IMR-90 (cell line): ENCODE data around the gene PACSIN3. TPM values are rescaled to one million over a fixed set of nuclear protein-coding genes. Genes with fewer than 3 reads are reported as not detected.

Experiments
- ATAC-seq: fragments of 200-7000 bp; cut with Tn5 transposase; 2 replicates; pipeline ENCODE4 v1.9.1; 2020; ENCODE audit warnings: low read depth, mild to moderate bottlenecking, moderate library complexity
- BruUV-seq: library from RNA; stranded (reverse); fragments of 400-500 nt; replicated peaks from 2 replicates; lab custom pipeline; 2021; lab: Mats Ljungman, UMichigan
- CTCF ChIA-PET: fragments of 300-600 bp; formaldehyde crosslinking; extraction: SDS; loops from one replicate; lab custom pipeline; 2021; ENCODE audit warnings: antibody characterized with exemption; lab: Yijun Ruan, JAX
- POLR2A ChIA-PET: fragments of 300-600 bp; sonication (Branson Sonifier 250); formaldehyde crosslinking; loops from one replicate; lab custom pipeline; 2022; ENCODE audit warnings: antibody characterized with exemption; ENCODE audit not compliant: unreplicated experiment; lab: Charles Lee
- DNase-seq: peaks from one replicate; pipeline ENCODE4 v3.0.0; 2013
- H2AFZ ChIP-seq: replicated peaks from 2 replicates; pipeline ENCODE3; 2013; ENCODE audit warnings: low read length, mild to moderate bottlenecking; ENCODE audit not compliant: poor library complexity
- H2AK5ac ChIP-seq: 2 replicates; pipeline ENCODE4 v1.6.1; 2013; ENCODE audit warnings: low read depth, low read length, inconsistent platforms
- H2AK9ac ChIP-seq: replicated peaks from 2 replicates; pipeline ENCODE3; 2013; ENCODE audit warnings: mild to moderate bottlenecking, low read depth, low read length, moderate library complexity; ENCODE audit not compliant: poor library complexity
- H2BK120ac ChIP-seq: 2 replicates; pipeline ENCODE4 v1.6.1; 2013; ENCODE audit warnings: low read depth, low read length, inconsistent platforms
- H2BK15ac ChIP-seq: 3 replicates; pipeline ENCODE4 v1.6.1; 2013; ENCODE audit warnings: low read depth, low read length, inconsistent platforms
- H2BK20ac ChIP-seq: 2 replicates; pipeline ENCODE4 v1.6.1; 2013; ENCODE audit warnings: low read depth, mild to moderate bottlenecking, inconsistent platforms, low read length, moderate library complexity
- H2BK5ac ChIP-seq: 2 replicates; pipeline ENCODE4 v1.6.1; 2013; ENCODE audit warnings: mild to moderate bottlenecking, low read depth, low read length, inconsistent platforms; ENCODE audit not compliant: poor library complexity, severe bottlenecking
- H3K14ac ChIP-seq: replicated peaks from 2 replicates; pipeline ENCODE4 v1.6.1; 2013; ENCODE audit warnings: low read depth, low read length, inconsistent platforms
- H3K18ac ChIP-seq: 2 replicates; pipeline ENCODE4 v1.6.1; 2013; ENCODE audit warnings: low read depth, low read length, control low read depth
- H3K23ac ChIP-seq: 2 replicates; pipeline ENCODE4 v1.6.1; 2013; ENCODE audit warnings: low read depth, low read length, inconsistent platforms
- H3K27ac ChIP-seq: 2 replicates; pipeline ENCODE4 v1.5.1; 2013; ENCODE audit warnings: mild to moderate bottlenecking, control low read depth, low read length; ENCODE audit not compliant: insufficient read depth
- H3K27me3 ChIP-seq: 2 replicates; pipeline ENCODE4 v1.6.1; 2013; ENCODE audit warnings: low read length; ENCODE audit not compliant: control insufficient read depth, insufficient read depth
- H3K36me3 ChIP-seq: 2 replicates; pipeline ENCODE4 v1.6.1; 2013; ENCODE audit warnings: low read length, mixed read lengths; ENCODE audit not compliant: control insufficient read depth, insufficient read depth
- H3K4ac ChIP-seq: 2 replicates; pipeline ENCODE4 v1.6.1; 2013; ENCODE audit warnings: low read depth, low read length, inconsistent platforms
- H3K4me1 ChIP-seq: 2 replicates; pipeline ENCODE4 v1.6.1; 2013; ENCODE audit warnings: low read length, mixed read lengths; ENCODE audit not compliant: control insufficient read depth, insufficient read depth
- H3K4me2 ChIP-seq: 2 replicates; pipeline ENCODE4 v1.6.1; 2013; ENCODE audit warnings: low read depth, mild to moderate bottlenecking, control low read depth, low read length, moderate library complexity
- H3K4me3 ChIP-seq: 2 replicates; pipeline ENCODE4 v1.5.1; 2013; ENCODE audit warnings: low read depth, mild to moderate bottlenecking, control low read depth, low read length, moderate library complexity; ENCODE audit not compliant: insufficient read depth
- H3K56ac ChIP-seq: 2 replicates; pipeline ENCODE4 v1.6.1; 2013; ENCODE audit warnings: low read length, inconsistent platforms; ENCODE audit not compliant: insufficient read depth; ENCODE audit errors: extremely low read depth
- H3K79me1 ChIP-seq, 2 experiments: 2 replicates each; pipeline ENCODE4 v1.6.1; 2013; ENCODE audit warnings: low read length in 2 of 2, inconsistent platforms in 1 of 2, low read depth in 1 of 2
- H3K9ac ChIP-seq: 2 replicates; pipeline ENCODE4 v1.6.1; 2013; ENCODE audit warnings: low read depth, low read length, control low read depth
- H3K9me1 ChIP-seq: 2 replicates; pipeline ENCODE4 v1.6.1; 2013; ENCODE audit warnings: low read length, inconsistent platforms; ENCODE audit not compliant: insufficient read depth
- H3K9me3 ChIP-seq: 2 replicates; pipeline ENCODE4 v1.6.1; 2013; ENCODE audit warnings: low read length; ENCODE audit not compliant: control insufficient read depth, insufficient read depth
- H4K20me1 ChIP-seq: 2 replicates; pipeline ENCODE4 v1.6.1; 2013; ENCODE audit warnings: low read length, inconsistent platforms; ENCODE audit not compliant: insufficient read depth
- H4K5ac ChIP-seq: 2 replicates; pipeline ENCODE4 v1.6.1; 2013; ENCODE audit warnings: mild to moderate bottlenecking, low read depth, low read length, control low read depth
- H4K8ac ChIP-seq, 2 experiments: 2 replicates each; pipeline ENCODE4 v1.6.1; 2013; ENCODE audit warnings: low read depth in 2 of 2, low read length in 2 of 2, control low read depth in 1 of 2, inconsistent platforms in 1 of 2
- H4K91ac ChIP-seq: 2 replicates; pipeline ENCODE4 v1.6.1; 2013; ENCODE audit warnings: low read depth, low read length, inconsistent platforms; ENCODE audit not compliant: insufficient read depth
- BHLHE40 ChIP-seq: fragments of 150-350 bp; IDR thresholded peaks from 2 replicates; pipeline ENCODE4 v1.6.1; 2016; ENCODE audit warnings: mild to moderate bottlenecking, low read depth, low read length
- CHD1 ChIP-seq: IDR thresholded peaks from 2 replicates; pipeline ENCODE4 v1.6.1; 2012; ENCODE audit warnings: low read depth, low read length, improper control_type of control experiment
- FOS ChIP-seq: fragments of 150-350 bp; IDR thresholded peaks from 2 replicates; pipeline ENCODE4 v1.6.1; 2016; ENCODE audit warnings: low read depth, low read length
- MAFK ChIP-seq: IDR thresholded peaks from 2 replicates; pipeline ENCODE4 v1.6.1; 2012; ENCODE audit warnings: low read depth, low read length, improper control_type of control experiment
- MAZ ChIP-seq: IDR thresholded peaks from 2 replicates; pipeline ENCODE4 v1.6.1; 2012; ENCODE audit warnings: low read depth, mild to moderate bottlenecking, low read length, improper control_type of control experiment, moderate library complexity, borderline replicate concordance
- MXI1 ChIP-seq: IDR thresholded peaks from 2 replicates; pipeline ENCODE4 v1.6.1; 2012; ENCODE audit warnings: low read depth, mild to moderate bottlenecking, low read length, moderate library complexity, borderline replicate concordance
- POLR2A ChIP-seq: IDR thresholded peaks from 2 replicates; pipeline ENCODE4 v1.6.1; 2012; ENCODE audit warnings: mild to moderate bottlenecking, low read depth, low read length
- RFX5 ChIP-seq: IDR thresholded peaks from 2 replicates; pipeline ENCODE4 v1.8.0; 2012; ENCODE audit warnings: low read depth, mild to moderate bottlenecking, low read length, moderate library complexity
- SMC3 ChIP-seq: fragments of 150-350 bp; IDR thresholded peaks from 2 replicates; pipeline ENCODE4 v1.6.1; 2016; ENCODE audit warnings: low read depth, mild to moderate bottlenecking, antibody characterized with exemption, low read length, moderate library complexity
- WGBS, 2 experiments: methylation state at CpG; one replicate each; pipeline versions ENCODE4 v1.1.5 to v1.1.7; 2013; ENCODE audit warnings: missing lambda C conversion rate in 2 of 2; ENCODE audit not compliant: insufficient read length in 1 of 2; ENCODE audit errors: extremely low coverage in 2 of 2; 5-methylcytosine and 5-hydroxymethylcytosine counted together
- dilution Hi-C: fragments of 300-500 bp; cut with HindIII; formaldehyde crosslinking; loops from one replicate; pipeline ENCODE4 v1.14.3; 2018; ENCODE audit warnings: low sequenced_read_pairs; ENCODE audit not compliant: unreplicated experiment
- in situ Hi-C: fragments of 300-500 bp; cut with MboI; formaldehyde crosslinking; loops from 3 replicates; pipeline ENCODE4 v1.14.3; 2019; ENCODE audit warnings: low sequenced_read_pairs, inconsistent platforms, mixed read lengths
- intact Hi-C: fragments of 100-400 bp; cut with micrococcal nuclease; formaldehyde crosslinking; loops from 2 replicates; pipeline ENCODE4 v1.10.0; 2022
- polyA plus RNA-seq, 3 experiments: library from polyadenylated mRNA; depleted of rRNA; stranded (reverse); fragments of >200 nt; gene quantifications; 2 replicates each; pipeline ENCODE4 v1.2.3, GENCODE V29; 2012; ENCODE audit warnings: low replicate concordance in 1 of 3
- total RNA-seq: library from RNA; depleted of rRNA; stranded (reverse); fragments of >200 nt; gene quantifications from 2 replicates; pipeline ENCODE4 v1.2.3, GENCODE V29; 2012
- TF ChIP-seq, protein P1 (sequence below): fragments of 150-350 bp; IDR thresholded peaks from 2 replicates; pipeline ENCODE4 v1.6.1; 2016; ENCODE audit warnings: low read depth, mild to moderate bottlenecking, low read length, moderate library complexity, borderline replicate concordance
- TF ChIP-seq, protein P2 (sequence below): fragments of 150-350 bp; IDR thresholded peaks from 2 replicates; pipeline ENCODE4 v1.6.1; 2017; ENCODE audit warnings: mild to moderate bottlenecking, antibody characterized with exemption, low read length, low read depth

PACSIN3 gene
- total and polyA plus RNA-seq, 2 of the 4 experiments (the other 2 are of a cell fraction): 19.2 to 21.1 TPM

DNA sequence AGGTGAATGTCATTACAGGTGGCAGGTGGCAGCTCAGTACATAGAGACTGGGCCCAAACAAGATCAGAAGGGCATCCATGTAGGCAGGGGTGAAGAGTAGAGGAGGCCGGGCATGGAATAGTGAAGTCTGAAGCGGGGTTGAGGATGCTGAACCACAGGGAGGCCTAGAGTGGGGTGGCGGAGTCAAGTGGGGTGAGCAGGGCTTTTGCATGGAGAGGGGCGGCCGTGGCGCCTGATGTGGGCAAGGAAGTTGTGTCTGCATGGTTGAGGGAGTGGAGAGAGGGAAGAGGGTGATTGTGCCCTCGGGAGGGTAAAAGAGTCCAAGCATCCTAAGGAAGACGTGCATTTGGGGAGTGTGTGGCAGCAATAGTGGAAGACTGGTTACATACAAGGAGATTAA lies 42.9 kb upstream of the PACSIN3 start:
- Histone ChIP-seq H3K4me1 (peaks cover 5% of the 10 kb centered on the region), H3K56ac (no peak overlapping the region), H2BK120ac (no peak overlapping the region), H2AFZ (no peak overlapping the region), H2BK15ac (no peak overlapping the region), H3K23ac (no peak overlapping the region), H3K27ac (no peak overlapping the region), H3K9me1 (peaks cover 4% of the 10 kb centered on the region; the same call in 1 of the 2 replicates), H3K4ac (no peak overlapping the region), H2BK5ac (no peak overlapping the region), H3K79me1 (peaks cover 9 to 27% of the 10 kb centered on the region in 2 experiments; a peak in 3 of 4 replicates), H3K4me2 (no peak overlapping the region), H4K5ac (no peak overlapping the region), H3K4me3 (no peak overlapping the region), H3K9me3 (no peaks in the 10 kb centered on the region), H2AK9ac (no peak overlapping the region), H3K36me3 (peaks cover 29% of the 10 kb centered on the region), H4K20me1 (0 out of 2 replicates have a peak, but pooled peaks cover 4% of the 10 kb centered on the region), H4K91ac (no peak overlapping the region), H3K14ac (no peak overlapping the region), H2AK5ac (no peak overlapping the region), H2BK20ac (no peak overlapping the region), H3K18ac (no peak overlapping the region), H3K27me3 (no peaks in the 10 kb centered on the region), H3K9ac (no peak overlapping the region), H4K8ac (no peak overlapping the region)
- no peak for DNase-seq
- intact Hi-C loops (no loop called here), in situ Hi-C loops (no loop called here), dilution Hi-C loops (no loop called here)
- WGBS, 2 experiments: 93% methylated on average over 6 of the region's 8 CpGs; no CpG with 5 or more reads in 1 of the 2 experiments
- POLR2A ChIA-PET: no interaction called here
- CTCF ChIA-PET: interaction anchor here (0.6 to 1.1 kb wide), 3 partner anchors 13 to 42 kb away, joined by 3 to 4 read pairs (median 3); no protein-coding TSS in a partner anchor
- TF ChIP-seq FOS: no peak
- no peak for TF ChIP-seq POLR2A
- TF ChIP-seq MAZ: no peak
- no peak for TF ChIP-seq MXI1
- TF ChIP-seq, protein P1, sequence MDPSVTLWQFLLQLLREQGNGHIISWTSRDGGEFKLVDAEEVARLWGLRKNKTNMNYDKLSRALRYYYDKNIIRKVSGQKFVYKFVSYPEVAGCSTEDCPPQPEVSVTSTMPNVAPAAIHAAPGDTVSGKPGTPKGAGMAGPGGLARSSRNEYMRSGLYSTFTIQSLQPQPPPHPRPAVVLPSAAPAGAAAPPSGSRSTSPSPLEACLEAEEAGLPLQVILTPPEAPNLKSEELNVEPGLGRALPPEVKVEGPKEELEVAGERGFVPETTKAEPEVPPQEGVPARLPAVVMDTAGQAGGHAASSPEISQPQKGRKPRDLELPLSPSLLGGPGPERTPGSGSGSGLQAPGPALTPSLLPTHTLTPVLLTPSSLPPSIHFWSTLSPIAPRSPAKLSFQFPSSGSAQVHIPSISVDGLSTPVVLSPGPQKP: no peak
- TF ChIP-seq MAFK: no peak
- TF ChIP-seq SMC3: no peak
- no peak for TF ChIP-seq BHLHE40
- TF ChIP-seq RFX5: no peak
- TF ChIP-seq, protein P2, sequence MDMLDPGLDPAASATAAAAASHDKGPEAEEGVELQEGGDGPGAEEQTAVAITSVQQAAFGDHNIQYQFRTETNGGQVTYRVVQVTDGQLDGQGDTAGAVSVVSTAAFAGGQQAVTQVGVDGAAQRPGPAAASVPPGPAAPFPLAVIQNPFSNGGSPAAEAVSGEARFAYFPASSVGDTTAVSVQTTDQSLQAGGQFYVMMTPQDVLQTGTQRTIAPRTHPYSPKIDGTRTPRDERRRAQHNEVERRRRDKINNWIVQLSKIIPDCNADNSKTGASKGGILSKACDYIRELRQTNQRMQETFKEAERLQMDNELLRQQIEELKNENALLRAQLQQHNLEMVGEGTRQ: no peak
- TF ChIP-seq CHD1: no peak
- ATAC-seq: no peak
- BruUV-seq: no TSS peak
